GM11168 (cell line): ENCODE results near the gene AFDN.
"Not testable (repeated sequence)": the region's sequence is repeated elsewhere in the genome, so short reads cannot be mapped to it uniquely, and the experiment has no call there.

ENCODE experiments used
- in situ Hi-C: fragments of 300-500 bp; cut with MboI; formaldehyde crosslinking; loops from one replicate; pipeline ENCODE4 v1.12.0; 2022; ENCODE audit warnings: low sequenced_read_pairs; ENCODE audit not compliant: unreplicated experiment

The AFDN gene

GRCh38 chr6:167990016-167990945 is 163.6 kb downstream of the AFDN start:
- in situ Hi-C loops = no loop called here

GRCh38 chr6:167993169-167993568 is 166.5 kb downstream of the AFDN start:
- in situ Hi-C loops = no loop called here

- in situ Hi-C loops = no loop called here
Measured at GRCh38 chr6:167993831-167994230, 167.1 kb downstream of the AFDN start.

- in situ Hi-C loops = no loop called here
Measured at GRCh38 chr6:167995302-167995701, 168.6 kb downstream of the AFDN start.

DNA sequence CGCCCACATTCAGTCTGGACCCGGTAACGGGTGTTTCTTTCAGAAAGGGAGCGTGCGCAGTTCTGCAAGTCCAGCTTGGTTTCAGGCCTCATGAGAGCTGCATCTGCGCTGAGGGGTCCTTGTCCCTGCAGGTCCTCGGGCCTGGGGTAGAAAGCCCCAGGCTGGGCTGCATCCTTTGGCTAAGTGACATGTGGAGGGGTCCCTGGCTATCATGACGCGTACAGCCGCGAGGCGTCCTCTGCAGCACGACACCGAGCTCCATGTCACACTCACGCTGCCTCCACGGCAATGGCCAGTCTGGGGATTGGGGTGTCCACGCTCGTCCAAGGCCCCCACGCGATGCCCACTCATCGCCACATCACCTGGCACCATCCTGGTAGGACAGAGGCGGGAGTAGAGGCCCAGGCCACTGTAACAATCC is 169.0 kb downstream of the AFDN start:
- in situ Hi-C loops = no loop called here

DNA sequence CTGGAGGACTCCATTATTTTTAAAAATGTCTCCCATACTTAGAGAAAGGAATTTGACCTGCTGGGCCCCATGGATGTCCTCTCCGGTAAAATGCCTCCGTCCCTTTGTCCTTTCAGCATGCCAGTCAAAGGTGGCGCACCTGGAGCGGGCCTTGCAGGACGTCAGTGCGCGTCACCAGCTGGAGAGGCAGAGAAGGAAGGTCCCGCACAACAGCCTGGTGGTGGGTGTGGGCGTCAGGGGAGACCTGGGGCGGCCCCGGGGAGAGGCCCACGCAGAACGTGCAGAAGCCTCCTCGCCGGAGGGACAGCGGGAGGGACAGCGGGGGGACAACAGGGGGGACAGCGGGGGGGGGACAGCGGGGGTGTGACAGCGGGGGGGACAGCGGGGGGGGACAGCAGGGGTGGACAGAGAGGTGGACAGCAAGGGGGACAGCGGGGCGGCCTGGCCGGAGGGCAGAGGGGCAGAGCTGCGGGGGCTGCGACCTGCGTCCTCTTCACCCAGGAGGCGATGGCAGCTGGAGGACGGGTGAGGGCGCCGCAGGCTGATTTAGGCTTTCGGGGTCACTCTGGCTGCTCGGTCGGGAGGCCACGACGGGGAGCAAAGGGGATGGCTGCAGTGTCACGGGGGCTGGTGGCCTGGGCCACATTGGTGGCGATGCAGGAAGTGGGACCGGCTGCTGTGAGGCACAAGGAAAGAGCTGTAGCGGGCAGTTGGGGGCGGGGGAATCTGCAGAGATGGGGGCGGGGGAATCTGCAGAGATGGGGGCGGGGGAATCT is 169.9 kb downstream of the AFDN start:
- in situ Hi-C loops = no loop called here

GRCh38 chr6:167997642-167998041 is 170.9 kb downstream of the AFDN start, which contains the start of gene KIF25:
Gene KIF25, plus strand, starts transcription at chr6:167997671. Its CDS starts 31,915 bp downstream, at chr6:168029586.
- in situ Hi-C loops = no loop called here

- in situ Hi-C loops = no loop called here
Measured at GRCh38 chr6:167998215-167998614, 171.5 kb downstream of the AFDN start.

GRCh38 chr6:168000198-168001028 is 173.7 kb downstream of the AFDN start:
- in situ Hi-C loops = no loop called here

DNA sequence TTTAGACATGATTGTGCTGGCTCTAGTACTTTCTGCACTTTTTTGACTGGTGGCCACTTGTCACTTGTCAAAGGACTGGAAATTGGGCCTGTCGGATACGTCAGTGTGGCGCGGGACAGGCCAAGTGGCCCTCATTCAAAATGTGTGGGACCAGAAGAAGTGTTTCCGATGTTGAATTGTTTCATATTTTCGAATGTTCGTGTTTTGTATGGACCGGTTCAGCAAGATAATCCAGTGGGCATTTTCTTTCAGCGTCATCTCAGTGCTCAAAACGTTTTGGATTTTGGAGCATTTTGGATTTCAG is 174.3 kb downstream of the AFDN start:
- in situ Hi-C loops = no loop called here

DNA sequence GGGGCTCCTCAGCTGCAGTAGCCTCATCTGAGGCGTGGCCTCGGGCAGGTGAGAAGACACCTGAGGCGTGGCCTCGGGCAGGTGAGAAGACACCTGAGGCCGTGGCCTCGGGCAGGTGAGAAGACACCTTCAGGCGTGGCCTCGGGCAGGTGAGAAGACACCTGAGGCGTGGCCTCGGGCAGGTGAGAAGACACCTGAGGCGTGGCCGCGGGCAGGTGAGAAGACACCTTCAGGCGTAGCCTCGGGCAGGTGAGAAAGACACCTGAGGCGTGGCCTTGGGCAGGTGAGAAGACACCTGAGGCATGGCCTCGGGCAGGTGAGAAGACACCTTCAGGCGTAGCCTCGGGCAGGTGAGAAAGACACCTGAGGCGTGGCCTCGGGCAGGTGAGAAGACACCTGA is 174.8 kb downstream of the AFDN start:
- in situ Hi-C loops = not testable (repeated sequence)

DNA sequence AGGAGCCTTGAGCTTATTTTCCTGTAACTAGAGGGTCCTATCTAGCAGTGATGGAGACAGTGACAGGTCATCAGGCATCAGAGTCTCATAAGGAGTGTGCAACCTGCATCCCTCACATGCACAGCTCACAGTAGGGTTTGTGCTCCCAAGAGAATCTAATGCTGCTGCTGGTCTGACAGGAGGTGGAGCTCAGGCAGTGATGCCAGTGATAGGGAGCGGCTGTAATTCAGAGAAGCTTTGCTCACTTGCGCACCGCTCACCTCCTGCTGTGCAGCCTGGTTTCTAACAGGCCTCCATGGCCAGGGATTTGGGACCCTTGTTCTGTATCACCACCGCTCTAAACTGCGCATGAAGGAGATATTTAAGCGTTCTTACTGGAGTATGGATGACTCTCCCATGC is 176.1 kb downstream of the AFDN start:
- in situ Hi-C loops = no loop called here

- in situ Hi-C loops = no loop called here
Measured at GRCh38 chr6:168004023-168004422, 177.3 kb downstream of the AFDN start.

DNA sequence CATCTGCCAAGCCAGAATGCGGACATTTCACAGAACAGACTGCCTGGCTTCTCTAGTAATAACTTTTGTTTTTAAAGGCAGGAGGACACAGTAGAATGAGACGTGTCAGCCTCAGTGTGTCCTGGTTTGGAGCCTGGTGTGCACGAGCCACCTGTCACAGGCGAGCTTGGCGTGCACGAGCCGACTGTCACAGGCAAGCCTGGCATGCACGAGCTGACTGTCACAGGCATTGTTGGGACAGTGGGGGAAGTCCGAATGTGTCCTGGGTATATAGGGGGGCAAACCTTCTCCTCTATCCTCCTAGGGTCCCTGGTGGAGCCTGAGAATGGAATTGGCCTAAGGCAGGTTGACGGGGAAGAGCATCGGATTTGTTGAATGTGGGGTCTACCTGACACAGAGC is 178.2 kb downstream of the AFDN start:
- in situ Hi-C loops = no loop called here

- in situ Hi-C loops = no loop called here
Measured at GRCh38 chr6:168005796-168006195, 179.1 kb downstream of the AFDN start.

- in situ Hi-C loops = no loop called here
Measured at GRCh38 chr6:168007592-168008338, 181.1 kb downstream of the AFDN start.

- in situ Hi-C loops = no loop called here
Measured at GRCh38 chr6:168009331-168009730, 182.6 kb downstream of the AFDN start.

GRCh38 chr6:168011291-168011690 is 184.6 kb downstream of the AFDN start:
- in situ Hi-C loops = no loop called here

GRCh38 chr6:168012431-168013249 is 185.9 kb downstream of the AFDN start:
- in situ Hi-C loops = no loop called here
